GM19099 (cell line): Measurements from ENCODE around the gene CPA1.

Experiments used
- POLR2A ChIP-seq: IDR thresholded peaks from 3 replicates; pipeline ENCODE4 v1.6.1; 2011; ENCODE audit warnings: low read depth; ENCODE audit not compliant: insufficient read length; ENCODE audit errors: extremely low read depth

The CPA1 gene

GRCh38 chr7:130379921-130380860, at the start of gene CPA1:
TSS of gene CPA1 (plus strand) at chr7:130380494. CDS start at chr7:130380521, 27 bp downstream.
- no peak for TF ChIP-seq POLR2A

GRCh38 chr7:130332259-130333053, 47.8 kb upstream of the CPA1 start:
- no peak for TF ChIP-seq POLR2A

- TF ChIP-seq POLR2A, result no peak
Observed at GRCh38 chr7:130333832-130334231, 46.5 kb upstream of the CPA1 start.

GRCh38 chr7:130334274-130334673, 46.0 kb upstream of the CPA1 start:
- TF ChIP-seq POLR2A, result no peak

- TF ChIP-seq POLR2A, result no peak
Observed at GRCh38 chr7:130337410-130337971, 42.8 kb upstream of the CPA1 start.

- no peak for TF ChIP-seq POLR2A
Observed at GRCh38 chr7:130338233-130338632, 42.1 kb upstream of the CPA1 start.

GRCh38 chr7:130341882-130342281, 38.4 kb upstream of the CPA1 start:
- no peak for TF ChIP-seq POLR2A

GRCh38 chr7:130342701-130343380, 37.5 kb upstream of the CPA1 start:
- no peak for TF ChIP-seq POLR2A

- TF ChIP-seq POLR2A, result no peak
Observed at GRCh38 chr7:130344271-130344866, 35.9 kb upstream of the CPA1 start, which contains the start of gene CPA5. TSS of gene CPA5 (plus strand) at chr7:130344816. CDS start at chr7:130346486, 1,670 bp downstream.

- no peak for TF ChIP-seq POLR2A
Observed at GRCh38 chr7:130345136-130345535, 35.2 kb upstream of the CPA1 start.

- TF ChIP-seq POLR2A, result no peak
Observed at GRCh38 chr7:130345725-130346124, 34.6 kb upstream of the CPA1 start.

- TF ChIP-seq POLR2A, result no peak
Observed at GRCh38 chr7:130346177-130346905, 34.0 kb upstream of the CPA1 start.

GRCh38 chr7:130346941-130347340, 33.4 kb upstream of the CPA1 start:
- TF ChIP-seq POLR2A, result no peak

- TF ChIP-seq POLR2A, result no peak
Observed at GRCh38 chr7:130349911-130350782, 30.1 kb upstream of the CPA1 start.
